ENCODE measurements around the gene GSG1L.

DNA sequence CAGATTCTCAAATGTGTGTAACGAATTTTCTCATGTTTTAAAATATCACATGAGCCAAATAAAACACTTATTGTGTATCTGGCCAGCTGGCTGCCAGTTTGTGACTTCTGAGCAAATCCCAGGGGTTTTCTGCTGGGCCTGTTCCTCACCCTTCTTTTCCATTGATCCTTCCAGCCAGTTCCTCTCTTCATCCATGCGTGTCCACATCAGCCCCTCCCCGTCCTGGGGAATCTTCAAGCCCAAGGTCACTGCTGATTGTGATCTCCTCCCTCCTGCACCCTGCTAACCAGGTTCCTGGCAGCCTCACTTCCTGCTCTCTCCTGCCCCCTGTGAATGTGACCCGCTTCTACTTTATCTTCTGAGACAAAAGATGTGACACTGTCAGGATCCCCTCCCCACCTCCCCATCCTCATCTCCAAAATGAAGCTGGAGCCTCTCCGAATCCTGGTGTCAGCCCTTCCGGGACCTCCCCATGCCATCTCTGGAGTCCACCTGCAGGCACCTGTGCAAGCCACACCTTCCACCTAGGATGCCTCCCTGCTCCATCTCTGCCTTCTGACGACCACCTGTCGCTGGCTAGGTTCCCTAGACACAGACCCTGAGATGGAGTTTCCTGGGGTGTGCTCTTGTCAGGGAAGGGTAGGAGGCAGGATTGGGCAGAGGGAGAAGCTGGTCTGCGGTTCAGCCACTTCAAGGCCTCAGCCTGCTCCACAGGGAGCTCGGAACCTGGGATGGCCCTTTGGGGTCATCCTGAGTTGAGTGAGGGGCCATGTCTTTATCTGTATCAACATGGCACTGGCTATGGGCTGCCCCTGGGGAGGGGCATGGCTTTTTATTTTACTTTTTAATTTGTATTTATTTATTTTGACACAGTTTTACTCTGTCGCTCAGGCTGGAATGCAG lies 308.5 kb downstream of the GSG1L start:
- TF ChIP-seq, protein P1, sequence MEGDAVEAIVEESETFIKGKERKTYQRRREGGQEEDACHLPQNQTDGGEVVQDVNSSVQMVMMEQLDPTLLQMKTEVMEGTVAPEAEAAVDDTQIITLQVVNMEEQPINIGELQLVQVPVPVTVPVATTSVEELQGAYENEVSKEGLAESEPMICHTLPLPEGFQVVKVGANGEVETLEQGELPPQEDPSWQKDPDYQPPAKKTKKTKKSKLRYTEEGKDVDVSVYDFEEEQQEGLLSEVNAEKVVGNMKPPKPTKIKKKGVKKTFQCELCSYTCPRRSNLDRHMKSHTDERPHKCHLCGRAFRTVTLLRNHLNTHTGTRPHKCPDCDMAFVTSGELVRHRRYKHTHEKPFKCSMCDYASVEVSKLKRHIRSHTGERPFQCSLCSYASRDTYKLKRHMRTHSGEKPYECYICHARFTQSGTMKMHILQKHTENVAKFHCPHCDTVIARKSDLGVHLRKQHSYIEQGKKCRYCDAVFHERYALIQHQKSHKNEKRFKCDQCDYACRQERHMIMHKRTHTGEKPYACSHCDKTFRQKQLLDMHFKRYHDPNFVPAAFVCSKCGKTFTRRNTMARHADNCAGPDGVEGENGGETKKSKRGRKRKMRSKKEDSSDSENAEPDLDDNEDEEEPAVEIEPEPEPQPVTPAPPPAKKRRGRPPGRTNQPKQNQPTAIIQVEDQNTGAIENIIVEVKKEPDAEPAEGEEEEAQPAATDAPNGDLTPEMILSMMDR (IDR thresholded peaks at IDR 0.05) = no peak
- TF ChIP-seq POLR2A (IDR thresholded peaks at IDR 0.05) = no peak
